Adrenal gland (tissue), 12 donors: ENCODE results near the gene LGR5. TPM values are rescaled to one million over a fixed set of nuclear protein-coding genes. Genes with fewer than 3 reads are reported as not detected.

Experiments used
- DNase-seq, 7 donors: peaks; one replicate each; pipeline ENCODE4 v3.0.0-alpha.2; 2019 to 2020
- H3K27ac ChIP-seq, 5 donors: fragments of 200-600 bp; sonication (generic) in 4 of 5; 1 replicate in 3 of 5; 2 replicates in 2 of 5; pipeline versions ENCODE4 v1.5.1 to v1.8.0; 2016 to 2020; ENCODE audit warnings: mild to moderate bottlenecking in 1 of 5
- H3K27me3 ChIP-seq: fragments of 200-600 bp; 2 replicates; pipeline ENCODE4 v1.8.0; 2021
- H3K36me3 ChIP-seq, 2 donors: fragments of 200-600 bp; replicated peaks in 1 of 2; 1 replicate in 1 of 2; 2 replicates in 1 of 2; pipeline versions ENCODE4 v1.5.1 to v1.8.0; 2018 to 2022
- H3K4me1 ChIP-seq, 2 donors: fragments of 200-600 bp; replicated peaks in 1 of 2; 1 replicate in 1 of 2; 2 replicates in 1 of 2; pipeline versions ENCODE4 v1.5.1 to v1.8.0; 2018 to 2021
- H3K4me3 ChIP-seq, 4 donors: fragments of 200-600 bp; sonication (generic) in 3 of 4; one replicate each; pipeline ENCODE4 v1.5.1; 2016 to 2018
- H3K9me3 ChIP-seq, 3 donors: fragments of 200-600 bp; sonication (generic) in 1 of 3; replicated peaks in 1 of 3; 1 replicate in 2 of 3; 2 replicates in 1 of 3; pipeline versions ENCODE4 v1.5.1 to v1.8.0; 2016 to 2021
- POLR2A ChIP-seq, 2 donors: fragments of 450-650 bp; IDR thresholded peaks; one replicate each; pipeline ENCODE4 v1.6.1; 2017; ENCODE audit warnings: antibody characterized with exemption in 2 of 2, mild to moderate bottlenecking in 2 of 2, moderate library complexity in 1 of 2
- WGBS, 4 donors: extraction: QIAGEN DNeasy Blood & Tissue Kit in 2 of 4; methylation state at CpG; one replicate each; pipeline versions ENCODE4 v1.1.5 to v1.1.7; 2013 to 2017; 5-methylcytosine and 5-hydroxymethylcytosine counted together
- intact Hi-C, 2 donors: fragments of 100-400 bp; cut with DNase I; formaldehyde crosslinking; loops; one replicate each; pipeline versions ENCODE4 v1.14.1 to v1.15.0; 2022 to 2023
- polyA plus RNA-seq, 3 donors: library from polyadenylated mRNA; stranded (reverse); fragments of 200-250 nt in 2 of 3; fragments of 350-450 nt in 1 of 3; fragmentation: Illumina TruSeq in 1 of 3; extraction: RNeasy Lipid Tissue Mini Kit (QIAGEN cat#74804) in 1 of 3; gene quantifications; one replicate each; pipeline ENCODE4 v1.2.3, GENCODE V29; 2013 to 2014
- total RNA-seq, 9 donors: library from RNA; depleted of rRNA in 4 of 9; stranded (reverse); fragments of >200 nt in 4 of 9; fragments of 120-200 nt in 1 of 9; fragmentation: NEBNext Ultra II Directional in 1 of 9; extraction: Animal tissue kit (Norgen Biotek cat#: 25700) in 1 of 9; gene quantifications; one replicate each; pipeline versions ENCODE4 v1.1.0 to v1.2.4, GENCODE V29; 2013 to 2023
- TF ChIP-seq, protein P1 (sequence below), 6 experiments: fragments of 450-650 bp in 4 of 6; fragments of 200-600 bp in 2 of 6; sonication (generic) in 1 of 6; IDR thresholded peaks; 1 replicate in 5 of 6; 2 replicates in 1 of 6; pipeline versions ENCODE4 v1.5.1 to v1.8.0; 2016 to 2021; ENCODE audit warnings: antibody characterized with exemption in 6 of 6, mild to moderate bottlenecking in 2 of 6, moderate library complexity in 1 of 6
- donor health status: healthy with polysubstance abuse.
- donor health status: Bipolar disorder and iron deficiency.
- donor health status: DM: yes; HTN: yes; CAD: no.
- donor health status: DM: no; HTN: no; CAD: no.
- donor health status: DM: no; HTN: no; CAD: no.
- donor health status: DM: yes; HTN: yes; CAD: no.

The LGR5 gene
- total and polyA plus RNA-seq, 12 donors: 0.39 to 6.1 (median 2.1) TPM

GRCh38 chr12:71517145-71517846 lies 77.7 kb downstream of the LGR5 start:
- Histone ChIP-seq H3K27me3 (no peaks in the 10 kb centered on the region), H3K36me3 (no peaks in the 10 kb centered on the region), H3K27ac (no peak overlapping the region), H3K4me1 (no peaks in the 10 kb centered on the region), H3K4me3 (no peak overlapping the region), H3K9me3 (no peaks in the 10 kb centered on the region)
- 73 to 83% (median 78%) methylated on average over 2 of the region's 2 CpGs for WGBS, 4 donors
- TF ChIP-seq, protein P1, sequence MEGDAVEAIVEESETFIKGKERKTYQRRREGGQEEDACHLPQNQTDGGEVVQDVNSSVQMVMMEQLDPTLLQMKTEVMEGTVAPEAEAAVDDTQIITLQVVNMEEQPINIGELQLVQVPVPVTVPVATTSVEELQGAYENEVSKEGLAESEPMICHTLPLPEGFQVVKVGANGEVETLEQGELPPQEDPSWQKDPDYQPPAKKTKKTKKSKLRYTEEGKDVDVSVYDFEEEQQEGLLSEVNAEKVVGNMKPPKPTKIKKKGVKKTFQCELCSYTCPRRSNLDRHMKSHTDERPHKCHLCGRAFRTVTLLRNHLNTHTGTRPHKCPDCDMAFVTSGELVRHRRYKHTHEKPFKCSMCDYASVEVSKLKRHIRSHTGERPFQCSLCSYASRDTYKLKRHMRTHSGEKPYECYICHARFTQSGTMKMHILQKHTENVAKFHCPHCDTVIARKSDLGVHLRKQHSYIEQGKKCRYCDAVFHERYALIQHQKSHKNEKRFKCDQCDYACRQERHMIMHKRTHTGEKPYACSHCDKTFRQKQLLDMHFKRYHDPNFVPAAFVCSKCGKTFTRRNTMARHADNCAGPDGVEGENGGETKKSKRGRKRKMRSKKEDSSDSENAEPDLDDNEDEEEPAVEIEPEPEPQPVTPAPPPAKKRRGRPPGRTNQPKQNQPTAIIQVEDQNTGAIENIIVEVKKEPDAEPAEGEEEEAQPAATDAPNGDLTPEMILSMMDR (IDR thresholded peaks at IDR 0.05): no peak
- TF ChIP-seq POLR2A (IDR thresholded peaks at IDR 0.05): no peak
- DNase-seq: no peak
- intact Hi-C loops: no loop called here

- H3K4me3 ChIP-seq: no peak overlapping the region
- no peak for TF ChIP-seq POLR2A (IDR thresholded peaks at IDR 0.05)
- DNase-seq: no peak
- intact Hi-C loops: no loop called here
- WGBS, 4 donors: 74 to 79% (median 77%) methylated on average over 4 of the region's 4 CpGs
- no peaks in the 10 kb centered on the region for H3K36me3 ChIP-seq
- no peak overlapping the region for H3K27ac ChIP-seq
- no peaks in the 10 kb centered on the region for H3K27me3 ChIP-seq
- H3K4me1 ChIP-seq: no peaks in the 10 kb centered on the region
- H3K9me3 ChIP-seq: no peaks in the 10 kb centered on the region
Measured at GRCh38 chr12:71521125-71521524, 81.5 kb downstream of the LGR5 start.

DNA sequence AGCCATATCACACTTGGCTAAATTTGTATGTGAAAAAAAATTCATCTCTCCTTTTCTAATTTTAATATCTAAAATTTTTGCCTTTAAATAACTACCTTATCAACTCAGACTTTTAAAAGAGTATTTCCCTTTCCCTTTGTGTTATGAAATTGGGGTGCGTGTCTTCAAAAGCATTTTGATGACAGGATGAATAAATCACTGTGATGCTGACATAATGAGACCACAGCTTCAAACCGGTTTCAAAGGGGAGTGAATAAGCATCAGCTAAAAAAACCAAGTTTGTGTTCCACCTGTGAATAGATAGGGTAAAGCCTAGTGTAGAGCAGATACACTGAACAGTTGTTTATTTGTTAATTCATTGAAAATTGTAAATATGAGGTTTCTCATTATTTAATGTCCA lies 85.0 kb downstream of the LGR5 start:
- TF ChIP-seq POLR2A (IDR thresholded peaks at IDR 0.05): no peak
- TF ChIP-seq, protein P1 (IDR thresholded peaks at IDR 0.05): no peak
- DNase-seq: no peak
- Histone ChIP-seq H3K36me3 (no peaks in the 10 kb centered on the region), H3K27me3 (no peaks in the 10 kb centered on the region), H3K27ac (no peak overlapping the region), H3K4me3 (no peak overlapping the region), H3K9me3 (no peaks in the 10 kb centered on the region), H3K4me1 (no peaks in the 10 kb centered on the region)
- WGBS, 4 donors: 10 to 24% (median 20%) methylated on average over 2 of the region's 2 CpGs
- intact Hi-C loops: no loop called here

DNA sequence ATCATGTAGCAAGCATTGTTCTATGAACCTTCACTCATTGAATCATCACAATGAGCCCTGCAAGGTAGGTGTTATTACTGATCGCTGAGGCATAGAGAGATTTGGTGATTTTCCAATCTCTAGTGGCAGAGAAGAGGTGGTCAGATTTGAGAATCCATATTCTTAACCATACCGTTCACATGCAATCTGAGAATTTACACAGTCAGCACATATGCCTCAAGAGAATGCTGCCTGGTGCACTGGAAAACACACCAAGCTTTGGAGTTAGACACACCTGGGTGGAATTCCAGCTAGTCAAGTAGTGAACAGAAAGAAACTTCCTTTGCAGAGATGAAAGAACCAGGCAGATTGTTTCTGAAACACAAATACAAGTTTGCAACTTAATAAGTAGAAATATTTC lies 94.1 kb downstream of the LGR5 start:
- H3K27ac ChIP-seq: no peak overlapping the region
- no peaks in the 10 kb centered on the region for H3K36me3 ChIP-seq
- intact Hi-C loops: no loop called here
- no peaks in the 10 kb centered on the region for H3K9me3 ChIP-seq
- TF ChIP-seq POLR2A (IDR thresholded peaks at IDR 0.05): no peak
- TF ChIP-seq, protein P1 (IDR thresholded peaks at IDR 0.05): no peak
- DNase-seq: no peak
- H3K27me3 ChIP-seq: no peaks in the 10 kb centered on the region
- H3K4me1 ChIP-seq: no peaks in the 10 kb centered on the region
- 81 to 94% (median 85%) methylated on average over 2 of the region's 2 CpGs for WGBS, 4 donors
- no peak overlapping the region for H3K4me3 ChIP-seq
